ENCODE data around the gene NPLOC4.

DNA sequence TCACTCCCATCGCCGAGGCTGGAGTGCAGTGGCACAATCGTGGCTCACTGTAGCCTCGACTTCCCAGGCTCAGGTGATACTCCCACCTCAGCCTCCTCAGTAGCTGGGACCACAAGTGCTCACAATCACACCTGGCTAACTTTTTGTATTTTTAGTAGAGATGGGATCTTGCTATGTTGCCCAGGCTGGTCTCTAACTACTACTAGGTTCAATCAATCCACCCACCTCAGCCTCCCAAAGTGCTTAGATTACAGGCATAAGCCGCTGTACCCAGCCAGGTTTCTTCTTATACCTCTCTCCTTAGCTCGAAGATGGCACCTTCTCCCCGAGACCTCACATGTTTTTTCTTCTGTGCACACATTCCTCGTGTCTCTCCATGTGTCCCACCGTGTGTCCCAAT, 3.1 kb upstream of the NPLOC4 start:
- TF ChIP-seq, protein P1, sequence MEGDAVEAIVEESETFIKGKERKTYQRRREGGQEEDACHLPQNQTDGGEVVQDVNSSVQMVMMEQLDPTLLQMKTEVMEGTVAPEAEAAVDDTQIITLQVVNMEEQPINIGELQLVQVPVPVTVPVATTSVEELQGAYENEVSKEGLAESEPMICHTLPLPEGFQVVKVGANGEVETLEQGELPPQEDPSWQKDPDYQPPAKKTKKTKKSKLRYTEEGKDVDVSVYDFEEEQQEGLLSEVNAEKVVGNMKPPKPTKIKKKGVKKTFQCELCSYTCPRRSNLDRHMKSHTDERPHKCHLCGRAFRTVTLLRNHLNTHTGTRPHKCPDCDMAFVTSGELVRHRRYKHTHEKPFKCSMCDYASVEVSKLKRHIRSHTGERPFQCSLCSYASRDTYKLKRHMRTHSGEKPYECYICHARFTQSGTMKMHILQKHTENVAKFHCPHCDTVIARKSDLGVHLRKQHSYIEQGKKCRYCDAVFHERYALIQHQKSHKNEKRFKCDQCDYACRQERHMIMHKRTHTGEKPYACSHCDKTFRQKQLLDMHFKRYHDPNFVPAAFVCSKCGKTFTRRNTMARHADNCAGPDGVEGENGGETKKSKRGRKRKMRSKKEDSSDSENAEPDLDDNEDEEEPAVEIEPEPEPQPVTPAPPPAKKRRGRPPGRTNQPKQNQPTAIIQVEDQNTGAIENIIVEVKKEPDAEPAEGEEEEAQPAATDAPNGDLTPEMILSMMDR (IDR thresholded peaks at IDR 0.05), result no peak
- no peak for TF ChIP-seq POLR2A (IDR thresholded peaks at IDR 0.05)
- TF ChIP-seq EP300 (IDR thresholded peaks at IDR 0.05), result no peak
